Activated naive CD8-positive, alpha-beta T cell treated with anti-CD3 and anti-CD28 coated beads, Interleukin-2, amount 50 U/mL, for 24 hours (primary cell): ENCODE data around the gene GATAD1.
"Not testable (repeated sequence)": the region's sequence is repeated elsewhere in the genome, so short reads cannot be mapped to it uniquely, and the experiment has no call there.

Experiments
- ATAC-seq: fragments of 150-1000 bp; cut with Tn5 transposase; one replicate; pipeline ENCODE4 v1.10.0; 2021
- DNase-seq: peaks from one replicate; pipeline ENCODE4 v3.0.0; 2021
- H3K27ac Mint-ChIP-seq: one replicate; pipeline ENCODE4 v1.8.0; 2021; ENCODE audit warnings: mild to moderate bottlenecking, mixed read lengths
- H3K27me3 Mint-ChIP-seq: one replicate; pipeline ENCODE4 v1.8.0; 2021; ENCODE audit warnings: mixed read lengths
- H3K36me3 Mint-ChIP-seq: one replicate; pipeline ENCODE4 v1.8.0; 2021; ENCODE audit warnings: low read depth, mixed read lengths
- H3K4me1 Mint-ChIP-seq: one replicate; pipeline ENCODE4 v1.8.0; 2021; ENCODE audit warnings: mixed read lengths
- H3K4me3 Mint-ChIP-seq: one replicate; pipeline ENCODE4 v1.8.0; 2021; ENCODE audit warnings: mild to moderate bottlenecking, moderate library complexity, mixed read lengths
- H3K9me3 Mint-ChIP-seq: one replicate; pipeline ENCODE4 v1.8.0; 2021; ENCODE audit warnings: mixed read lengths

GATAD1 gene

GRCh38 chr7:92460510-92460909 is 13.2 kb downstream of the GATAD1 start:
- no peak for ATAC-seq
- no peaks in the 10 kb centered on the region for H3K9me3 Mint-ChIP-seq

GRCh38 chr7:92461027-92462003 is 14.0 kb downstream of the GATAD1 start:
- DNase-seq (peak; percentile 10), ATAC-seq (peak; percentile 52)
- Mint-ChIP-seq H3K36me3 (peaks cover 14% of the 10 kb centered on the region), H3K27me3 (no peaks in the 10 kb centered on the region), H3K4me1 (no peaks in the 10 kb centered on the region), H3K9me3 (no peaks in the 10 kb centered on the region), H3K4me3 (no peak overlapping the region), H3K27ac (no peak overlapping the region)

More at GRCh38 chr7:92460510-92460909, 13.2 kb downstream of the GATAD1 start:
- no peak for DNase-seq
- Mint-ChIP-seq H3K27ac (no peak overlapping the region), H3K36me3 (peaks cover 20% of the 10 kb centered on the region), H3K27me3 (no peaks in the 10 kb centered on the region), H3K4me3 (no peak overlapping the region), H3K4me1 (no peaks in the 10 kb centered on the region)

DNA sequence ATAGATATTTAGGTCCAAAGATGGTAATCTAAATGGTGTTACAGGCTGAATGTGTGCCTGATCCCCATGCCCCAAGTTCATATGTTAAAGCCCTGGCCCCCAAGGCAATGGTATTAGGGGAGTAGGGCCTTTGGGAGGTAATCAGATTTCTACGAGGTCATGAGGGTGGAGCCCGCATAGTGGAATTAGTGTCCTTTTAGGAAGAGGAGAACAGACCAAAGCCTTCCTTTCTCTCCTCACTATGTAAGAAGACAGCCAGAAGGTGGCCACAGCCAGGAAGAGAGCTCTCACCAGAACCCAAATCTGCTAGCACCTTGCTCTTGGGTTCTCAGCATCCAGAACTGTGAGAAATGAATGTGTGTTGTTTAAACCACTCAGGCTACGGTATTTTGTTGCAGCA is 15.3 kb downstream of the GATAD1 start:
- Mint-ChIP-seq H3K9me3 (no peaks in the 10 kb centered on the region), H3K27me3 (no peaks in the 10 kb centered on the region), H3K4me3 (no peak overlapping the region), H3K27ac (no peak overlapping the region), H3K4me1 (no peaks in the 10 kb centered on the region), H3K36me3 (peaks cover 11% of the 10 kb centered on the region)
- DNase-seq: no peak
- no peak for ATAC-seq

- Mint-ChIP-seq H3K4me3 (no peak overlapping the region), H3K36me3 (peaks cover 12% of the 10 kb centered on the region), H3K9me3 (peaks cover 3% of the 10 kb centered on the region), H3K27ac (no peak overlapping the region), H3K4me1 (no peaks in the 10 kb centered on the region), H3K27me3 (no peaks in the 10 kb centered on the region)
- no peak for ATAC-seq
- DNase-seq: no peak
These were observed 17.2 kb downstream of the GATAD1 start for GRCh38 chr7:92464515-92464914.

DNA sequence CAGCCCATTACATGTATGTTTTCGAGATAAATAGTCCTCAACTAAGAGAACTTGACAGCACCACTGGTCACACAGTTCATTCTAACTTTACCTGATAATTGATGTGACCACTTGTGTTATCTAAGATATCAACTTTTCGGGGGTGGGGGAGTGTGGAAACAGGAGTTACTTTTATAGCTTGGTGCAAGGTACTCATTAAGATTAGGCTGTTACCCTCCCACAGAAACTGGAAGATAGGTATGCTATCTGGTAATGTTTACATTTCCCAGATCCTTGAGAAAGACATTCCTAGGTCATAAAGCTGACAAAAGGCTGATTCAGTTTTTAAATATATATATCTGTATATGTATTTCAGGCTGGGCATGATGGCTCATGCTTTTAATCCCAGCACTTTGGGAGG is 19.4 kb downstream of the GATAD1 start:
- ATAC-seq (no peak), DNase-seq (no peak)
- no peak overlapping the region for H3K27ac Mint-ChIP-seq
- H3K9me3 Mint-ChIP-seq: peaks cover 3% of the 10 kb centered on the region
- H3K36me3 Mint-ChIP-seq: peaks cover 12% of the 10 kb centered on the region
- no peaks in the 10 kb centered on the region for H3K4me1 Mint-ChIP-seq
- H3K27me3 Mint-ChIP-seq: no peaks in the 10 kb centered on the region
- H3K4me3 Mint-ChIP-seq: no peak overlapping the region

- not testable (repeated sequence) for H3K36me3 Mint-ChIP-seq, H3K9me3 Mint-ChIP-seq, DNase-seq, H3K27ac Mint-ChIP-seq, H3K4me1 Mint-ChIP-seq, H3K4me3 Mint-ChIP-seq, ATAC-seq, H3K27me3 Mint-ChIP-seq
These were observed 21.3 kb downstream of the GATAD1 start for GRCh38 chr7:92468589-92468988.

- not testable (repeated sequence) for H3K27me3 Mint-ChIP-seq, H3K9me3 Mint-ChIP-seq, ATAC-seq, H3K36me3 Mint-ChIP-seq, H3K4me3 Mint-ChIP-seq, DNase-seq, H3K4me1 Mint-ChIP-seq, H3K27ac Mint-ChIP-seq
These were observed 26.7 kb downstream of the GATAD1 start for GRCh38 chr7:92473989-92474388.

GRCh38 chr7:92475261-92475770 is 28.0 kb downstream of the GATAD1 start:
- not testable (repeated sequence) for H3K4me1 Mint-ChIP-seq, ATAC-seq, H3K4me3 Mint-ChIP-seq, H3K9me3 Mint-ChIP-seq, DNase-seq, H3K36me3 Mint-ChIP-seq, H3K27me3 Mint-ChIP-seq, H3K27ac Mint-ChIP-seq

GRCh38 chr7:92475851-92476590 is 28.7 kb downstream of the GATAD1 start:
- H3K36me3 Mint-ChIP-seq, H3K4me1 Mint-ChIP-seq, ATAC-seq, H3K4me3 Mint-ChIP-seq, DNase-seq, H3K27ac Mint-ChIP-seq, H3K27me3 Mint-ChIP-seq, H3K9me3 Mint-ChIP-seq: not testable (repeated sequence)

DNA sequence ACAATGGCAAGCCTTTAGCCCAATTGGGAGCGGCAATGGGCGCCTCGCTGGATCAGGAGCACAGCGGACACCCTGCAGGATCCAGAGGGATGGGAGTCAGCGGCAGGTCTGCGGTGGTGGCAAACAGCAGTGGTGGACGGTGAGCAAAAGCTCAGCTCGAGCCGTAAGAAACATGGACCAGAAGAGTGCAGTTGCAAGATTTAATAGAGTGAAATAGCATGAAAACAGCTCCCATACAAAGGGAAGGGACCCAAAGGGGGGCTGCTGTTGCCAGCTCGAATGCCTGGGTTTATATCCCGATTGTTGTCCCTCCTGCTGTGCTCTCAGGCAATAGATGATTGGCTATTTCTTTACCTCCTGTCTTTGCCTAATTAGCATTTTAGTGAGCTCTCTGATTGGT is 30.4 kb downstream of the GATAD1 start, which contains the start of gene ERVW-1:
ERVW-1 (minus strand) TSS at position 266 of the 400 bp plus-strand sequence. CDS start 7,565 bp downstream, outside the sequence.
- H3K27ac Mint-ChIP-seq, H3K4me1 Mint-ChIP-seq, H3K4me3 Mint-ChIP-seq, H3K9me3 Mint-ChIP-seq, ATAC-seq, DNase-seq, H3K27me3 Mint-ChIP-seq, H3K36me3 Mint-ChIP-seq: not testable (repeated sequence)

- H3K27me3 Mint-ChIP-seq: no peaks in the 10 kb centered on the region
- H3K4me3 Mint-ChIP-seq: no peak overlapping the region
- H3K27ac Mint-ChIP-seq: no peak overlapping the region
- H3K4me1 Mint-ChIP-seq: no peaks in the 10 kb centered on the region
- no peaks in the 10 kb centered on the region for H3K36me3 Mint-ChIP-seq
- ATAC-seq (no peak), DNase-seq (no peak)
- H3K9me3 Mint-ChIP-seq: no peaks in the 10 kb centered on the region
These were observed 30.8 kb downstream of the GATAD1 start for GRCh38 chr7:92478095-92478494.

- H3K4me3 Mint-ChIP-seq: no peak overlapping the region
These were observed 31.4 kb downstream of the GATAD1 start for GRCh38 chr7:92478711-92479110.

DNA sequence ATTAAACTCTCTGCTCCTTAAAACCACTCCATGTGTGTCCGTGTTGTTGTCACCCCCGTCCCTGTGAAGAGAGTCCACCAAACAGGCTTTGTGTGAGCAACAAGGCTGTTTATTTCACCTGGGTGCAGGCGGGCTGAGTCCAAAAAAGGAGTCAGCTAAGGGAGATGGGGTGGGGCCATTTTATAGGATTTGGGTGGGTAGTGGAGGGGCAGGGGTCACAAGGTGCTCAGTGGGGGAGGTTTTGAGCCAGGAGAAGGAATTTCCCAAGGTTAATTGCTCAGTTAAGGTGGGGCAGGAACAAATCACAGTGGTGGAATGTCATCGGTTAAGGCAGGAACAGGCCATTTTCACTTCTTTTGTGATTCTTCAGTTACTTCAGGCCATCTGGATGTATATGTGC is 31.9 kb downstream of the GATAD1 start:
- DNase-seq, H3K36me3 Mint-ChIP-seq, H3K27ac Mint-ChIP-seq, H3K4me3 Mint-ChIP-seq, H3K9me3 Mint-ChIP-seq, ATAC-seq, H3K4me1 Mint-ChIP-seq, H3K27me3 Mint-ChIP-seq: not testable (repeated sequence)

More at GRCh38 chr7:92478711-92479110, 31.4 kb downstream of the GATAD1 start:
- no peaks in the 10 kb centered on the region for H3K9me3 Mint-ChIP-seq
- H3K4me1 Mint-ChIP-seq: no peaks in the 10 kb centered on the region
- H3K36me3 Mint-ChIP-seq: no peaks in the 10 kb centered on the region
- H3K27ac Mint-ChIP-seq: no peak overlapping the region
- no peak for ATAC-seq
- H3K27me3 Mint-ChIP-seq: no peaks in the 10 kb centered on the region
- no peak for DNase-seq

DNA sequence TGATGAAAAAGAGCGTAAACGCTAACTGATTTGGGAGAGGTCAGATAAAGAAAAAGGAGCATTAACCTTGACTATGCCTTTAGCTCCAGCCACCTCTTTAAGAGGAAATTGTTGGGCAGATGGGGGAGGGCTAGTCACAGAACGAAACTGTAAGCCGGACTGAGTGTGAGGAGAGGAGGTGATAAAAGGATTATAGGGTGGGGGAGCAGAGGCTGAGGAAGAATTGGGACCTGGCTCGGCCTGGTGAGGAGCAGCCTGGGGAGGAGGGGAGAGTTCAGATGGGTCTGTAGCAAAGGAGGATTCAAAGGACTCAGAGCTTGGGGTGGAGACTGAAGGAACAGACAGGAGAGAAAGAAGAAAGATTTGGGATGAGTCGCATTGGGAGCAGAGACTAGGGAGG is 36.3 kb downstream of the GATAD1 start:
- not testable (repeated sequence) for H3K27me3 Mint-ChIP-seq, ATAC-seq, H3K4me3 Mint-ChIP-seq, DNase-seq, H3K9me3 Mint-ChIP-seq, H3K36me3 Mint-ChIP-seq, H3K27ac Mint-ChIP-seq, H3K4me1 Mint-ChIP-seq

DNA sequence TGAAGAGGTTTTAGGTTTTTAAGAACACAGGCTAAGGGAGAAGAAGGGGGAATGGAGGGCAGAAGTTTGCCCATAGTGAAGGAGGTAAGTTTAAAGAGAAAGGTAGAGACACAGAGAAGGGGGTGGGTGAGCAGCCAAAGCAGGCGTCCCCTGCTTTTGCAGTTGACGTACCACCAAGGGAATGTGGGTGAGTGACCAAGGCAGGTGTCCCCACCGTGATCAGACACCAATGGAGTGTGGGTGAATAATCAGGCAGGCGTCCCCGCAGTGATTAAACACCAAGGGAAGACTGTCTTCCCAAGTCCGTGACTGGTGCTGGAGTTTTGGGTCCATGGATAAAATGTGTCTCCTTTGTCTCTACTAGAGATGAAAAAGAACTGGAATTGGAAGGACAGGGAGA is 36.9 kb downstream of the GATAD1 start:
- not testable (repeated sequence) for H3K4me3 Mint-ChIP-seq, H3K9me3 Mint-ChIP-seq, ATAC-seq, H3K27me3 Mint-ChIP-seq, DNase-seq, H3K27ac Mint-ChIP-seq, H3K4me1 Mint-ChIP-seq, H3K36me3 Mint-ChIP-seq
